ENCODE results near the gene APOH. TPM values are rescaled to one million over a fixed set of nuclear protein-coding genes. Genes with fewer than 3 reads are reported as not detected.

APOH gene
- total RNA-seq, 1 donor from 2014 or later = 15.4 TPM

GRCh38 chr17:66191593-66192377, 37.4 kb downstream of the APOH start, which contains the start of gene CEP112:
Gene CEP112 (minus strand): TSS chr17:66192133.
- DNase-seq (ENCODE audit: low spot score) = peak; percentile 71

GRCh38 chr17:66190738-66191592, 38.2 kb downstream of the APOH start:
- no peak for DNase-seq (ENCODE audit: low spot score)

- DNase-seq (ENCODE audit: low spot score) = no peak
These were observed 41.5 kb downstream of the APOH start for GRCh38 chr17:66187718-66188117.

GRCh38 chr17:66185862-66186261, 43.4 kb downstream of the APOH start:
- no peak for DNase-seq (ENCODE audit: low spot score)

- no peak for DNase-seq (ENCODE audit: low spot score)
These were observed 44.8 kb downstream of the APOH start for GRCh38 chr17:66184392-66184791.

- no peak for DNase-seq (ENCODE audit: low spot score)
These were observed 45.7 kb downstream of the APOH start for GRCh38 chr17:66183529-66183928.

GRCh38 chr17:66178642-66179041, 50.6 kb downstream of the APOH start:
- no peak for DNase-seq (ENCODE audit: low spot score)

- DNase-seq (ENCODE audit: low spot score) = no peak
These were observed 52.2 kb downstream of the APOH start for GRCh38 chr17:66177048-66177447.

GRCh38 chr17:66175892-66176291, 53.3 kb downstream of the APOH start:
- no peak for DNase-seq (ENCODE audit: low spot score)

- no peak for DNase-seq (ENCODE audit: low spot score)
These were observed 56.5 kb downstream of the APOH start for GRCh38 chr17:66172691-66173223.

- no peak for DNase-seq (ENCODE audit: low spot score)
These were observed 57.1 kb downstream of the APOH start for GRCh38 chr17:66172144-66172543.

GRCh38 chr17:66171692-66172091, 57.5 kb downstream of the APOH start:
- no peak for DNase-seq (ENCODE audit: low spot score)

GRCh38 chr17:66171172-66171571, 58.0 kb downstream of the APOH start:
- no peak for DNase-seq (ENCODE audit: low spot score)

GRCh38 chr17:66169839-66170238, 59.4 kb downstream of the APOH start:
- DNase-seq (ENCODE audit: low spot score) = no peak

GRCh38 chr17:66167189-66167815, 61.9 kb downstream of the APOH start:
- no peak for DNase-seq (ENCODE audit: low spot score)

- peak; percentile 14 for DNase-seq (ENCODE audit: low spot score)
These were observed 63.6 kb downstream of the APOH start for GRCh38 chr17:66165537-66166123.

Other genes with a start within 250 kb of the APOH start
- 18.6 TPM for gene CEP112, start 37.3 kb downstream of the APOH start, total RNA-seq
- gene PRKCA, start 73.2 kb upstream of the APOH start, total RNA-seq = 127 TPM

Measured in mucosa of gallbladder (tissue), 1 donor.